HepG2 (cell line): ENCODE results near the gene KIAA1549. TPM values are rescaled to one million over a fixed set of nuclear protein-coding genes. Genes with fewer than 3 reads are reported as not detected.

ENCODE experiments used
- ATAC-seq: fragments of 200-7000 bp; cut with Tn5 transposase; 3 replicates; pipeline ENCODE4 v1.9.1; 2020; ENCODE audit warnings: mild to moderate bottlenecking, moderate library complexity
- BruUV-seq: library from RNA; stranded (reverse); fragments of 400-500 nt; replicated peaks from 2 replicates; lab custom pipeline; 2021; lab: Mats Ljungman, UMichigan
- CTCF ChIA-PET: fragments of 300-600 bp; formaldehyde crosslinking; extraction: SDS; loops from one replicate; lab custom pipeline; 2021; ENCODE audit warnings: low total read pairs, inconsistent platforms, low intra/inter-chr PET ratio; lab: Yijun Ruan, JAX
- POLR2A ChIA-PET: fragments of 350-600 bp; sonication (Branson Sonifier 250); formaldehyde crosslinking; loops from one replicate; lab custom pipeline; 2020; ENCODE audit warnings: antibody characterized with exemption, inconsistent platforms; lab: Yijun Ruan, JAX
- DNase-seq: peaks from one replicate; pipeline ENCODE4 v3.0.0-alpha.2; 2015; ENCODE audit warnings: low spot score
- FAIRE-seq: peaks from 3 replicates; lab custom pipeline; 2011; peaks lifted over from hg19 to GRCh38; lab: Jason Lieb, UNC
- H2AFZ ChIP-seq: one replicate; pipeline ENCODE4 v1.6.1; 2011; ENCODE audit warnings: low read length, inconsistent platforms
- H3K27ac ChIP-seq: fragments of 300-600 bp; 3 replicates; pipeline ENCODE4 v1.8.0; 2011; ENCODE audit warnings: mixed run types, mild to moderate bottlenecking, mixed read lengths, low read length, inconsistent platforms; ENCODE audit not compliant: insufficient read depth; ENCODE audit errors: extremely low read length
- H3K27me3 ChIP-seq, 2 experiments: fragments of 200-600 bp in 1 of 2; 2 replicates in 1 of 2; 3 replicates in 1 of 2; pipeline versions ENCODE4 v1.6.0 to v1.8.0; 2011; ENCODE audit warnings: low read length in 2 of 2, mild to moderate bottlenecking in 2 of 2, moderate library complexity in 2 of 2, inconsistent platforms in 1 of 2; ENCODE audit not compliant: insufficient read depth in 2 of 2, control insufficient read depth in 1 of 2
- H3K36me3 ChIP-seq, 2 experiments: fragments of 200-600 bp in 1 of 2; replicated peaks in 1 of 2; 2 replicates in 1 of 2; 3 replicates in 1 of 2; pipeline versions ENCODE4 v1.5.1 to v1.8.0; 2011; ENCODE audit warnings: low read length in 2 of 2, inconsistent platforms in 1 of 2; ENCODE audit not compliant: insufficient read depth in 2 of 2, control insufficient read depth in 1 of 2
- H3K4me1 ChIP-seq: 2 replicates; pipeline ENCODE4 v1.5.1; 2012; ENCODE audit warnings: low read length, inconsistent platforms; ENCODE audit not compliant: insufficient read depth
- H3K4me2 ChIP-seq: 2 replicates; pipeline ENCODE4 v1.6.0; 2011; ENCODE audit warnings: low read depth, low read length, inconsistent platforms
- H3K4me3 ChIP-seq, 3 experiments: fragments of 200-600 bp in 1 of 3; sonication (generic), shearing (Covaris generic) in 1 of 3; replicated peaks in 1 of 3; 2 replicates each; pipeline ENCODE4 v1.5.1; 2011 to 2016; ENCODE audit warnings: low read length in 3 of 3, inconsistent platforms in 2 of 3, low read depth in 2 of 3, mild to moderate bottlenecking in 2 of 3, control low read depth in 1 of 3, mixed read lengths in 1 of 3; ENCODE audit not compliant: insufficient read depth in 1 of 3
- H3K79me2 ChIP-seq: one replicate; pipeline ENCODE4 v1.6.1; 2011; ENCODE audit warnings: low read length, inconsistent platforms; ENCODE audit not compliant: insufficient read depth
- H3K9ac ChIP-seq: 2 replicates; pipeline ENCODE4 v1.6.0; 2011; ENCODE audit warnings: mild to moderate bottlenecking, low read depth, low read length, inconsistent platforms; ENCODE audit not compliant: insufficient read depth
- H3K9me3 ChIP-seq: 2 replicates; pipeline ENCODE4 v1.5.1; 2012; ENCODE audit warnings: mild to moderate bottlenecking, low read length
- H4K20me1 ChIP-seq: 2 replicates; pipeline ENCODE4 v1.6.0; 2011; ENCODE audit warnings: inconsistent platforms, mild to moderate bottlenecking, low read length, moderate library complexity; ENCODE audit not compliant: insufficient read depth
- AFF4 ChIP-seq: sonication (generic); formaldehyde crosslinking; IDR thresholded peaks from 2 replicates; pipeline ENCODE4 v1.4.0; 2020; ENCODE audit warnings: missing genetic modification reagents
- PBX2 ChIP-seq: IDR thresholded peaks from 2 replicates; pipeline ENCODE4 v1.6.1; 2016; ENCODE audit warnings: control low read depth
- RFXANK ChIP-seq: IDR thresholded peaks from 2 replicates; pipeline ENCODE4 v1.6.1; 2016
- SAP130 ChIP-seq: IDR thresholded peaks from 2 replicates; pipeline ENCODE4 v1.6.1; 2016; ENCODE audit warnings: low read depth
- SP4 ChIP-seq: sonication (generic); formaldehyde crosslinking; IDR thresholded peaks from 2 replicates; pipeline ENCODE4 v1.8.1; 2023; ENCODE audit warnings: mild to moderate bottlenecking, missing genetic modification reagents
- TBP ChIP-seq: sonication (generic); formaldehyde crosslinking; IDR thresholded peaks from 2 replicates; pipeline ENCODE4 v1.5.0; 2020; ENCODE audit warnings: missing genetic modification reagents
- ZBTB8A ChIP-seq: sonication (generic); formaldehyde crosslinking; IDR thresholded peaks from 2 replicates; pipeline ENCODE4 v1.4.0; 2020; ENCODE audit warnings: mild to moderate bottlenecking, low read depth, missing genetic modification reagents, borderline replicate concordance
- ZNF274 ChIP-seq: sonication (generic); formaldehyde crosslinking; IDR thresholded peaks from 2 replicates; pipeline ENCODE4 v1.5.1; 2020; ENCODE audit warnings: mild to moderate bottlenecking, missing genetic modification reagents
- WGBS: methylation state at CpG from one replicate; pipeline ENCODE4 v1.1.6; 2017; ENCODE audit warnings: low lambda C conversion rate; 5-methylcytosine and 5-hydroxymethylcytosine counted together
- in situ Hi-C: cut with HindIII; loops from 2 replicates; pipeline ENCODE4 v1.10.0; 2017; ENCODE audit warnings: low pct_unique_long_range_greater_than_20kb; ENCODE audit not compliant: extremely low pct_ligation_motif_present
- intact Hi-C: fragments of 100-400 bp; cut with micrococcal nuclease; formaldehyde crosslinking; loops from one replicate; pipeline ENCODE4 v1.10.0; 2022; ENCODE audit not compliant: unreplicated experiment
- polyA plus RNA-seq, 8 experiments: library from polyadenylated mRNA; depleted of rRNA in 3 of 8; stranded (reverse) in 7 of 8; unstranded in 1 of 8; fragments of >200 nt; fragmentation: Illumina TruSeq in 4 of 8; extraction: Trizol in 4 of 8; gene quantifications; 2 replicates each; pipeline versions ENCODE4 v1.2.1 to v1.2.3, GENCODE V29; 2011 to 2016; ENCODE audit warnings: low read depth in 4 of 8, missing spikeins in 1 of 8, mixed read lengths in 1 of 8; ENCODE audit not compliant: insufficient read depth in 1 of 8
- total RNA-seq, 5 experiments: library from RNA; depleted of rRNA; stranded (reverse); fragments of >200 nt; fragmentation: Illumina TruSeq; extraction: Trizol; gene quantifications; 2 replicates each; pipeline ENCODE4 v1.2.3, GENCODE V29; 2016; ENCODE audit warnings: low read depth in 1 of 5

KIAA1549 gene
- total and polyA plus RNA-seq, 2 of the 13 experiments (the other 11 are each of a cell fraction or from before 2014, with no cell fraction given): 1.1 to 1.8 TPM

- TF ChIP-seq AFF4 (CRISPR knock-in tag) (no peak), ZNF274 (CRISPR knock-in tag) (no peak), SP4 (CRISPR knock-in tag) (no peak), SAP130 (CRISPR knock-in tag) (no peak), PBX2 (CRISPR knock-in tag) (no peak), RFXANK (CRISPR knock-in tag) (no peak), TBP (CRISPR knock-in tag) (no peak)
These were observed 89.1 kb downstream of the KIAA1549 start (continued) for GRCh38 chr7:138892006-138892630.

GRCh38 chr7:138891446-138891810 is 89.8 kb downstream of the KIAA1549 start:
- no peaks in the 10 kb centered on the region for H3K27me3 ChIP-seq
- H2AFZ ChIP-seq: no peak overlapping the region
- intact Hi-C loops (no loop called here), in situ Hi-C loops (no loop called here)
- H3K79me2 ChIP-seq: no peaks in the 10 kb centered on the region
- H3K9ac ChIP-seq: peak overlapping the region; percentile 40; the same call in 1 of the 2 replicates
- no peaks in the 10 kb centered on the region; a peak in 1 of 5 replicates for H3K36me3 ChIP-seq
- FAIRE-seq: no peak
- no peak for ATAC-seq
- H3K4me3 ChIP-seq: no peak overlapping the region
- BruUV-seq: no TSS peak
- H3K27ac ChIP-seq: peak overlapping the region; percentile 50
- ChIA-PET POLR2A (no interaction called here), CTCF (no interaction called here)
- peaks cover 49% of the 10 kb centered on the region for H3K4me1 ChIP-seq
- H3K4me2 ChIP-seq: peak overlapping the region; percentile 83
- no peak for DNase-seq
- TF ChIP-seq ZBTB8A (CRISPR knock-in tag): no peak
- H3K9me3 ChIP-seq: no peaks in the 10 kb centered on the region
- 89% methylated on average over 5 of the region's 5 CpGs for WGBS
- no peaks in the 10 kb centered on the region for H4K20me1 ChIP-seq
